ENCODE data around the gene UBA3.

UBA3 gene

GRCh38 chr3:69080233-69080920, at the start of gene UBA3:
Gene UBA3, minus strand, starts transcription at chr3:69080365. Its CDS starts 12 bp downstream, at chr3:69080353.
- peak; percentile 27 for FAIRE-seq

GRCh38 chr3:69129531-69129930, 49.4 kb upstream of the UBA3 start:
- FAIRE-seq: no peak

GRCh38 chr3:69128509-69128908, 48.3 kb upstream of the UBA3 start:
- FAIRE-seq: no peak

GRCh38 chr3:69126999-69127398, 46.8 kb upstream of the UBA3 start:
- no peak for FAIRE-seq

GRCh38 chr3:69126216-69126615, 46.1 kb upstream of the UBA3 start:
- FAIRE-seq: no peak

GRCh38 chr3:69122403-69122802, 42.2 kb upstream of the UBA3 start, which contains the start of gene LMOD3:
Gene LMOD3, minus strand, starts transcription at chr3:69122595. Its CDS starts 209 bp downstream, at chr3:69122386.
- FAIRE-seq: no peak

GRCh38 chr3:69121950-69122349, 41.8 kb upstream of the UBA3 start:
- FAIRE-seq: no peak

GRCh38 chr3:69121513-69121912, 41.3 kb upstream of the UBA3 start:
- no peak for FAIRE-seq

- peak; percentile 96 for FAIRE-seq
These were observed 40.8 kb upstream of the UBA3 start for GRCh38 chr3:69120879-69121464.

GRCh38 chr3:69119681-69120080, 39.5 kb upstream of the UBA3 start:
- FAIRE-seq: no peak

GRCh38 chr3:69119138-69119537, 39.0 kb upstream of the UBA3 start:
- FAIRE-seq: no peak

- FAIRE-seq: no peak
These were observed 38.4 kb upstream of the UBA3 start for GRCh38 chr3:69118555-69118954.

GRCh38 chr3:69116897-69117296, 36.7 kb upstream of the UBA3 start:
- FAIRE-seq: no peak

GRCh38 chr3:69116162-69116561, 36.0 kb upstream of the UBA3 start:
- no peak for FAIRE-seq

GRCh38 chr3:69115731-69116130, 35.6 kb upstream of the UBA3 start:
- no peak for FAIRE-seq

GRCh38 chr3:69113536-69113935, 33.4 kb upstream of the UBA3 start:
- no peak for FAIRE-seq

GRCh38 chr3:69110941-69111546, 30.9 kb upstream of the UBA3 start:
- no peak for FAIRE-seq

- no peak for FAIRE-seq
These were observed 28.6 kb upstream of the UBA3 start for GRCh38 chr3:69108811-69109210.

- FAIRE-seq: no peak
These were observed 27.7 kb upstream of the UBA3 start for GRCh38 chr3:69107841-69108240.

- no peak for FAIRE-seq
These were observed 25.2 kb upstream of the UBA3 start for GRCh38 chr3:69105320-69105719.

GRCh38 chr3:69104586-69104985, 24.4 kb upstream of the UBA3 start:
- FAIRE-seq: no peak

GRCh38 chr3:69103123-69103522, 23.0 kb upstream of the UBA3 start:
- FAIRE-seq: no peak

GRCh38 chr3:69102384-69102783, 22.2 kb upstream of the UBA3 start:
- FAIRE-seq: no peak

GRCh38 chr3:69099576-69099975, 19.4 kb upstream of the UBA3 start:
- FAIRE-seq: no peak
